Spinal cord (tissue), 10 donors: ENCODE data around the gene GK2. TPM values are rescaled to one million over a fixed set of nuclear protein-coding genes. Genes with fewer than 3 reads are reported as not detected.

Experiments
- DNase-seq, 6 donors: peaks; one replicate each; pipeline versions ENCODE4 v3.0.0 to v3.0.0-alpha.2; 2013 to 2015; ENCODE audit warnings: low spot score in 6 of 6, low read depth in 4 of 6
- H3K27ac ChIP-seq: one replicate; pipeline ENCODE4 v1.5.1; 2013; ENCODE audit warnings: low read depth, low read length, control low read depth
- H3K27me3 ChIP-seq: one replicate; pipeline ENCODE4 v1.6.1; 2013; ENCODE audit warnings: low read length; ENCODE audit not compliant: control insufficient read depth, insufficient read depth
- H3K36me3 ChIP-seq: one replicate; pipeline ENCODE4 v1.6.1; 2013; ENCODE audit warnings: low read length; ENCODE audit not compliant: control insufficient read depth, insufficient read depth
- H3K4me1 ChIP-seq: one replicate; pipeline ENCODE4 v1.6.1; 2013; ENCODE audit warnings: low read length; ENCODE audit not compliant: control insufficient read depth, insufficient read depth
- H3K4me3 ChIP-seq: one replicate; pipeline ENCODE4 v1.5.1; 2013; ENCODE audit warnings: low read depth, low read length, control low read depth
- H3K9me3 ChIP-seq: one replicate; pipeline ENCODE4 v1.6.1; 2013; ENCODE audit warnings: low read length; ENCODE audit not compliant: control insufficient read depth, insufficient read depth
- WGBS: methylation state at CpG from one replicate; pipeline ENCODE4 v1.1.5; 2013; ENCODE audit warnings: missing lambda C conversion rate; ENCODE audit not compliant: insufficient coverage; 5-methylcytosine and 5-hydroxymethylcytosine counted together
- polyA plus RNA-seq, 2 donors: library from polyadenylated mRNA; unstranded; fragments of 120-200 nt; gene quantifications; one replicate each; pipeline ENCODE4 v1.2.1, GENCODE V29; 2013; ENCODE audit not compliant: insufficient read length in 2 of 2
- total RNA-seq, 2 donors: library from RNA; depleted of rRNA in 1 of 2; stranded (reverse); fragments of 120-200 nt in 1 of 2; fragments of >200 nt in 1 of 2; gene quantifications; one replicate each; pipeline versions ENCODE4 v1.2.3 to v1.2.4, GENCODE V29; 2013 to 2014
- donor health status: healthy.

GK2 gene
- total and polyA plus RNA-seq, 4 donors, result not detected

GRCh38 chr4:79358438-79358837, 49.6 kb downstream of the GK2 start:
- DNase-seq, result no peak
- no peaks in the 10 kb centered on the region for H3K9me3 ChIP-seq
- no peaks in the 10 kb centered on the region for H3K4me1 ChIP-seq
- no CpG with 5 or more reads among the region's 1 CpG for WGBS
- no peaks in the 10 kb centered on the region for H3K27me3 ChIP-seq
- no peak overlapping the region for H3K4me3 ChIP-seq
- no peaks in the 10 kb centered on the region for H3K36me3 ChIP-seq
- H3K27ac ChIP-seq, result no peak overlapping the region

- 57% methylated on average over 3 of the region's 8 CpGs for WGBS
- Histone ChIP-seq H3K27me3 (no peaks in the 10 kb centered on the region), H3K4me3 (no peak overlapping the region), H3K9me3 (no peaks in the 10 kb centered on the region), H3K4me1 (no peaks in the 10 kb centered on the region), H3K36me3 (no peaks in the 10 kb centered on the region), H3K27ac (no peak overlapping the region)
- peak in 2 of 6 donors; percentile 4 to 88 for DNase-seq
These were observed 50.7 kb downstream of the GK2 start for GRCh38 chr4:79357365-79357764.

Other genes with a start within 250 kb of the GK2 start
- not detected for gene NAA11, start 82.2 kb downstream of the GK2 start, total RNA-seq
- under 1 TPM in 1 of 2 donors, not detected in 1; 0.14 TPM for gene NAA11, start 82.2 kb downstream of the GK2 start, polyA plus RNA-seq